Glutamatergic neuron (in vitro differentiated cells): Measurements from ENCODE around the gene PTPN20. TPM values are rescaled to one million over a fixed set of nuclear protein-coding genes. Genes with fewer than 3 reads are reported as not detected.

Experiments used
- DNase-seq: peaks from one replicate; pipeline ENCODE4 v3.0.0; 2022
- H3K27ac Mint-ChIP-seq: one replicate; pipeline ENCODE4 v1.8.0; 2020; ENCODE audit warnings: mild to moderate bottlenecking, mixed read lengths, inconsistent platforms; ENCODE audit not compliant: unreplicated experiment
- H3K27me3 Mint-ChIP-seq: one replicate; pipeline ENCODE4 v1.8.0; 2020; ENCODE audit warnings: mild to moderate bottlenecking, moderate library complexity, mixed read lengths, inconsistent platforms; ENCODE audit not compliant: unreplicated experiment
- H3K36me3 Mint-ChIP-seq: one replicate; pipeline ENCODE4 v1.8.0; 2020; ENCODE audit warnings: mild to moderate bottlenecking, mixed read lengths, inconsistent platforms; ENCODE audit not compliant: unreplicated experiment
- H3K4me1 Mint-ChIP-seq: one replicate; pipeline ENCODE4 v1.8.0; 2020; ENCODE audit warnings: mild to moderate bottlenecking, low read depth, mixed read lengths, inconsistent platforms; ENCODE audit not compliant: unreplicated experiment
- H3K4me3 Mint-ChIP-seq: one replicate; pipeline ENCODE4 v1.8.0; 2020; ENCODE audit warnings: mild to moderate bottlenecking, mixed read lengths, inconsistent platforms; ENCODE audit not compliant: unreplicated experiment
- H3K9me3 Mint-ChIP-seq: one replicate; pipeline ENCODE4 v1.8.0; 2020; ENCODE audit warnings: mild to moderate bottlenecking, moderate library complexity, mixed read lengths, inconsistent platforms; ENCODE audit not compliant: unreplicated experiment
- total RNA-seq: library from RNA; stranded (reverse); fragmentation: NEBNext Ultra II Directional; extraction: Animal tissue kit (Norgen Biotek cat#: 25700); gene quantifications from one replicate; pipeline ENCODE4 v1.2.1, GENCODE V29; 2021; ENCODE audit not compliant: unreplicated experiment
- TF ChIP-seq, protein P1 (sequence below): fragments of 200-600 bp; sonication (generic); IDR thresholded peaks from one replicate; pipeline ENCODE4 v1.5.0; 2021; ENCODE audit not compliant: partially characterized antibody, unreplicated experiment

PTPN20 gene
- total RNA-seq, 1 donor from 2014 or later, result not detected

DNA sequence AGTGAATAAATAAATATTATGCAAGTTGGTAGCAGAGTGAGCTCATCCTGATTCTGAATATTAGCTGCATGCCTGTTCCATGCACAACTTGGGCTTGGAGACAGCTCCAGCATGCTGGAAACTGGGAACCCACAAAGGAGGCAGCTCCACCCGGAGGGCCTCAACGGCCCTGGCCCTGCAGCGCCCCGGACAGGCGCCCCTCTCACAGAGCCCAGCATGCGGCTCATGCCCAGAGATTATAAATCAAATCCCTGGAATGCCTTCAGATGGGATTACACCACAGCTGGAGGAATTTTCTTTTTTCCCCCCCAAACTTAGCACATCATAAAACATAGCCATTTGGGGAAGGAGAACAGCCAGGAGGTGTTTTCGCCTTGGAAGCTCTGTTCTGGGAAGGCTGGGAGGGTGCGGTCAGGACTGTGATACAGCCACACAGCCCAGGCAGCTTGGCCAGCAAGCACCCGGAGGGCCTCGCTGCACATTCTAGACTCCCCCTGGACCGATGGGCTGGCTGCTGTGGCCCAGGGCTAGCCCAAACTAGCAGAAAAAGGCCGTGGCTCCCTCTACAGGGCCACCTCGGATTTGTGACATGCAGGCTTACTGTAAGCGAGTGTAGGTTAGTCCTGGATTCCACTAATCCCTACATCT, 102.4 kb downstream of the PTPN20 start:
- no peak for DNase-seq
- no peaks in the 10 kb centered on the region for H3K27me3 Mint-ChIP-seq
- TF ChIP-seq, protein P1, sequence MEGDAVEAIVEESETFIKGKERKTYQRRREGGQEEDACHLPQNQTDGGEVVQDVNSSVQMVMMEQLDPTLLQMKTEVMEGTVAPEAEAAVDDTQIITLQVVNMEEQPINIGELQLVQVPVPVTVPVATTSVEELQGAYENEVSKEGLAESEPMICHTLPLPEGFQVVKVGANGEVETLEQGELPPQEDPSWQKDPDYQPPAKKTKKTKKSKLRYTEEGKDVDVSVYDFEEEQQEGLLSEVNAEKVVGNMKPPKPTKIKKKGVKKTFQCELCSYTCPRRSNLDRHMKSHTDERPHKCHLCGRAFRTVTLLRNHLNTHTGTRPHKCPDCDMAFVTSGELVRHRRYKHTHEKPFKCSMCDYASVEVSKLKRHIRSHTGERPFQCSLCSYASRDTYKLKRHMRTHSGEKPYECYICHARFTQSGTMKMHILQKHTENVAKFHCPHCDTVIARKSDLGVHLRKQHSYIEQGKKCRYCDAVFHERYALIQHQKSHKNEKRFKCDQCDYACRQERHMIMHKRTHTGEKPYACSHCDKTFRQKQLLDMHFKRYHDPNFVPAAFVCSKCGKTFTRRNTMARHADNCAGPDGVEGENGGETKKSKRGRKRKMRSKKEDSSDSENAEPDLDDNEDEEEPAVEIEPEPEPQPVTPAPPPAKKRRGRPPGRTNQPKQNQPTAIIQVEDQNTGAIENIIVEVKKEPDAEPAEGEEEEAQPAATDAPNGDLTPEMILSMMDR, result no peak
- peaks cover 2% of the 10 kb centered on the region for H3K9me3 Mint-ChIP-seq
- H3K4me3 Mint-ChIP-seq, result no peak overlapping the region
- H3K4me1 Mint-ChIP-seq, result peaks cover 6% of the 10 kb centered on the region
- H3K36me3 Mint-ChIP-seq, result no peaks in the 10 kb centered on the region
- no peak overlapping the region for H3K27ac Mint-ChIP-seq

DNA sequence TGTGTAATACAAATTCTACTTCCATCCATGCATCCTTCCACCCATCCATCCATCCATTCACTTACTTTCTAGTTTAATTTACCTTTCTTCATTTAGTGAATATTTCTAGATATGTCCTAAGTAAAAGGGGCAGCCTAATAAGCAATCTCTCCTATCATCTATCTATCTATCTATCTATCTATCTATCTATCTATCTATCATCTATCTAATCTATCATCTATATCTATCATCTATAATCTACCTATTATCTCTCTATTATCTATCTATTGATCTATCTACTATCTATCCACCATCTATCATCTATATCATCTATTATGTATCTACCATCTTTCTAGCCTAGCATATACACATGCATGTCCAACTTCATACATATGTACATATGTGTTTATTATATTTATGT, 104.2 kb downstream of the PTPN20 start:
- Mint-ChIP-seq H3K4me3 (no peak overlapping the region), H3K4me1 (peaks cover 6% of the 10 kb centered on the region), H3K9me3 (peaks cover 2% of the 10 kb centered on the region), H3K27ac (no peak overlapping the region), H3K36me3 (no peaks in the 10 kb centered on the region), H3K27me3 (no peaks in the 10 kb centered on the region)
- TF ChIP-seq, protein P1, result no peak
- no peak for DNase-seq

DNA sequence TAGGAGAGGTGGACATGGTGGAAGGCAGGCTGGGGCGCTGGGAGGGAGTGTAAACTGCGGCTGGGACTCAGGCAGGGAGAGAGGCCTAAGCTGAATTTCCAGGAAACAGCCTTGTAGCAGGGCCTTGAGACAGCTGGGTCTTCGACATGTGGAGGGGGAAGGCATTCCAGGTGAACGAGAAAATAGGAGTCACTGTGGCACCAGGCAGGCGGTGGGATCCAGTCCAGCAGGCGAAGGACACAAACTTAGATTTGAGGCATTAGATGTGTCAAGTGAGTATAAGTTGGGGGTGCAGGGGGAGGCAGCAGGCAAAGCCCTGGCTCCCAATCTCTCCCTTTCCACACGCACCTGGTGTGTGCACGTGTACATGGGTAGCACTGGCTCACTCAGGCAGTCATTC, 105.3 kb downstream of the PTPN20 start:
- DNase-seq, result no peak
- Mint-ChIP-seq H3K36me3 (no peaks in the 10 kb centered on the region), H3K27ac (no peak overlapping the region), H3K9me3 (peaks cover 2% of the 10 kb centered on the region), H3K4me3 (no peak overlapping the region), H3K27me3 (no peaks in the 10 kb centered on the region), H3K4me1 (peaks cover 6% of the 10 kb centered on the region)
- TF ChIP-seq, protein P1, result no peak

DNA sequence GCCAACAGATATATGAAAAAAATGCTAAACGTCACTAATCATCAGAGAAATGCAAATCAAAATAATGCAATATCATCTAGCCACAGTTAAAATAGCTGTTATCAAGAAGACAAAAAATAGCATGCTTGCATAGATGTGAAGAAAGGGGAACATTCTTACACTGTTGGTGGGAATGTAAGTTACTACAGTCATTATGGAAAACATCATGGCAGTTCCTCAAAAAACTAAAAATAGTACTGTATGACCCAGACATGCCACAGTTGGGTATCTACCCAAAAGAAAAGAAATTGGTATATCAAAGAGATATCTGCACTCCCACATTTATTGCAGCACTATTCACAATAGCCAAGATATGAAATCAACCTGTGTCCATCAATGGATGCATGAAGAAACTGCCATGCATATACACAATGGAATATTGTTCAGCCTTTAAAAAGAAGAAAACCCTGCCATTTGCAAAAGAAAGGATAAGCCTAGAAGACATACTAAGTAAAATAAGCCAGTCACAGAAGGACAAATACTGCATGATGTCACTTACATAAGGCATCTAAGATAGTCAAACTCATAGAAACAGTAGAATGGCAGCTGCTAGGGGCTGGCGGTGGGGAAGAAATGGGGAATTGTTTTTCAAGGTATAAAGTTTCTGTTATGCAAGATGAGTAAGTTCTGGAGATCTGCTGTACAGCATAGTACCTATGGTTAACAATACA, 107.0 kb downstream of the PTPN20 start:
- TF ChIP-seq, protein P1, result no peak
- Mint-ChIP-seq H3K27ac (no peak overlapping the region), H3K9me3 (peaks cover 2% of the 10 kb centered on the region), H3K27me3 (no peaks in the 10 kb centered on the region), H3K36me3 (no peaks in the 10 kb centered on the region), H3K4me3 (no peak overlapping the region), H3K4me1 (peaks cover 6% of the 10 kb centered on the region)
- no peak for DNase-seq
